Breast epithelium (tissue), 3 donors: ENCODE data around the gene PYGO2.

ENCODE experiments used
- CTCF ChIP-seq, 3 donors: fragments of 450-650 bp; IDR thresholded peaks; one replicate each; pipeline ENCODE4 v1.5.1; 2016 to 2017; ENCODE audit warnings: antibody characterized with exemption in 3 of 3, mild to moderate bottlenecking in 3 of 3, moderate library complexity in 3 of 3
- POLR2A ChIP-seq: fragments of 450-650 bp; IDR thresholded peaks from one replicate; pipeline ENCODE4 v1.6.1; 2016; ENCODE audit warnings: antibody characterized with exemption, mild to moderate bottlenecking, moderate library complexity
- POLR2AphosphoS5 ChIP-seq, 3 donors: sonication (generic); formaldehyde crosslinking; IDR thresholded peaks; one replicate each; pipeline ENCODE4 v1.6.1; 2017; ENCODE audit warnings: antibody characterized with exemption in 3 of 3

- no peak for TF ChIP-seq CTCF (IDR thresholded peaks at IDR 0.05)
- TF ChIP-seq POLR2A: no peak
- no peak for TF ChIP-seq POLR2AphosphoS5 (IDR thresholded peaks at IDR 0.05)
Measured at GRCh38 chr1:154913273-154913672, 48.3 kb downstream of the PYGO2 start.
